NCI-H1417 treated with DMSO at 0.1 percent for 48 hours (cell line): ENCODE measurements around the gene CDC42BPA.
"Not testable (repeated sequence)": the region's sequence is repeated elsewhere in the genome, so short reads cannot be mapped to it uniquely, and the experiment has no call there.

ENCODE experiments used
- DNase-seq: peaks from one replicate; lab custom pipeline; 2025; lab: John Stamatoyannopoulos, UW

Gene CDC42BPA

GRCh38 chr1:227308367-227309336, 9.6 kb downstream of the CDC42BPA start:
- DNase-seq = no peak

GRCh38 chr1:227306689-227307088, 11.6 kb downstream of the CDC42BPA start:
- DNase-seq = no peak

GRCh38 chr1:227305894-227306626, 12.2 kb downstream of the CDC42BPA start:
- no peak for DNase-seq

- no peak for DNase-seq
Measured at GRCh38 chr1:227304665-227305064, 13.6 kb downstream of the CDC42BPA start.

GRCh38 chr1:227303662-227304061, 14.6 kb downstream of the CDC42BPA start:
- no peak for DNase-seq

- DNase-seq = no peak
Measured at GRCh38 chr1:227300682-227301081, 17.6 kb downstream of the CDC42BPA start.

- DNase-seq = no peak
Measured at GRCh38 chr1:227299688-227300087, 18.6 kb downstream of the CDC42BPA start.

GRCh38 chr1:227299241-227299627, 19.1 kb downstream of the CDC42BPA start:
- DNase-seq = no peak

- no peak for DNase-seq
Measured at GRCh38 chr1:227298512-227299240, 19.6 kb downstream of the CDC42BPA start.

- no peak for DNase-seq
Measured at GRCh38 chr1:227297073-227297793, 21.1 kb downstream of the CDC42BPA start.

- no peak for DNase-seq
Measured at GRCh38 chr1:227295609-227296008, 22.7 kb downstream of the CDC42BPA start.

- no peak for DNase-seq
Measured at GRCh38 chr1:227285745-227286144, 32.5 kb downstream of the CDC42BPA start.

- DNase-seq = no peak
Measured at GRCh38 chr1:227281371-227281770, 36.9 kb downstream of the CDC42BPA start.

GRCh38 chr1:227280836-227281235, 37.5 kb downstream of the CDC42BPA start:
- no peak for DNase-seq

- not testable (repeated sequence) for DNase-seq
Measured at GRCh38 chr1:227276156-227276693, 42.1 kb downstream of the CDC42BPA start.

GRCh38 chr1:227273557-227273956, 44.7 kb downstream of the CDC42BPA start:
- no peak for DNase-seq

GRCh38 chr1:227272428-227272827, 45.9 kb downstream of the CDC42BPA start:
- DNase-seq = no peak

- DNase-seq = no peak
Measured at GRCh38 chr1:227270554-227270953, 47.7 kb downstream of the CDC42BPA start.

- no peak for DNase-seq
Measured at GRCh38 chr1:227268943-227269342, 49.3 kb downstream of the CDC42BPA start.

- DNase-seq = no peak
Measured at GRCh38 chr1:227265891-227266290, 52.4 kb downstream of the CDC42BPA start.

- DNase-seq = no peak
Measured at GRCh38 chr1:227263869-227264268, 54.4 kb downstream of the CDC42BPA start.
